NCI-H345 treated with DMSO at 0.1 percent for 48 hours (cell line): ENCODE results near the gene CBX7.

Source experiments
- DNase-seq: peaks from one replicate; lab custom pipeline; 2025; ENCODE audit not compliant: unreplicated experiment; lab: John Stamatoyannopoulos, UW

The CBX7 gene

DNA sequence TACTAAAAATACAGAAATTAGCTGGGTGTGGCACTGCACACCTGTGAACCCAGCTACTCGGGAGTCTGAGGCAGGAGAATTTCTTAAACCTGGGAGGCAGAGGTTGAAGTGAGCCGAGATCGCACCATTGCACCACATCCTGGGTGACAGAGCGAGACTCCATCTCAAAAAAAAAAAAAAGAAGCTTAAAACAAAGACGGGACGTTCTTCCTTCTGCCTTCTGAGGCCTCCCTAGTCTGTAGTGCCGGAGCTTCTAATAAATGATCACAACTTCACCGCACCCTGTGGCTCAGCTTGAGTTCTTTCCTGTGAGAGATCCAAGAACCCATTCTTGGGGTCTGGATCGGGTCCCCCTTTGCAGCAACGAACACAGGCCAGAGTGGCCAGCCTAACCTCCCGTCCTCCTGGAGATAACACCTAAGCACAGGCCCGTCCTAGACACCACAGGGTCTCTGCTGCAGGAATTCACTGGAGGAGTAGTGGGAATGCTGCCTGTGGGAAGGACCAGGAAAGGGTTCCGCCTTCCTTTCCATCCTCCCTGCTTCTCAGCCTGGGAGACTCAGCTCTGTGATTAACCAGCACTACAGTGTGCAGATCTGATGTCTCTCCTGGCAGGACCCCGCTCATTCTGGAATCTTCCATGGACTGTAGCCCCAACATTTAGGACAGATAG is 57.6 kb downstream of the CBX7 start:
- DNase-seq: no peak

- DNase-seq: no peak
Measured at GRCh38 chr22:39092111-39092862, 60.2 kb downstream of the CBX7 start.

DNA sequence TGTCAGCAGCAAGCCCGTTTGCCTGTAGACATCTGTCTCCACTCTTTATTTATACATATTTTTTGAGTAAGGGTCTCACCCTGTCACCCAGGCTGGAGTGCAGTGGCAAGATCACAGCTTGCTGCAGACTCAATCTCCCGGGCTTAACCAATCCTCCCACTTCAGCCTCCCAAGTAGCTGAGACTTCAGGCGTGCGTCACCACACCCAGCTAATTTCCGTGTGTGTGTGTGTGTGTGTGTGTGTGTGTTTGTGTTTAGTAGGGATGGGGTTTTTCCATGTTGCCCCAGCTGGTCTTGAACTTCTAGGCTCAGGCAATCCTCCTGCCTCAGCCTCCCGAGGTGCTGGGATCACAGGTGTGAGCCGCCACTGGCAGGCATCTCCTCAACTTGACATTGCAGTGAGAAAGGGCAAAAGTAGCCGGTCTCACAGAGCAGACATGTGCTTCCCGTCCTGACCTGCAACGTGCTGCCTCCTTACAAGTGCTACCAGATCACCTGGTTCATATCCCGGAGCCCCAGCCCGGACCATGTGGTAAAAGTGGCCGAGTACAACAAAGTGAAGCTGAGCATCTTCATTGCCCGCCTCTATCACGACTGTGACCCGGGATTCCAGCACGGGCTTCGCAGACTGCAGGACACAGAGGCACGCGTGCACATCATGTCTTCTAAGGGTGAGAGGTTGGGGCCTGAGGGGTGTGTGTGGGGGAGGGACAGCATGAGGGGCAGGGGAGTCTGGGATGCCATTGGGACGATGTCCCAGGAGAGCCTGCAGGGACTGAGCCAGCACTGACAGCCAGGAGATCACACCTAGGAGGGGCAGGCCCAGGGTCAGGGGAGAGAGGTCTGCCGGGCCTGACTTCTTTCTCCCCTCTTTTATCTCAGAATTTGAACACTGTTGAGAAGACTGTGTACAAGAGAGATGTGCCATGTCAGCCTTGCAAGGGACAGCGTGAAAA is 61.1 kb downstream of the CBX7 start:
- DNase-seq: no peak

GRCh38 chr22:39090426-39091064 is 61.9 kb downstream of the CBX7 start:
- DNase-seq: no peak

DNA sequence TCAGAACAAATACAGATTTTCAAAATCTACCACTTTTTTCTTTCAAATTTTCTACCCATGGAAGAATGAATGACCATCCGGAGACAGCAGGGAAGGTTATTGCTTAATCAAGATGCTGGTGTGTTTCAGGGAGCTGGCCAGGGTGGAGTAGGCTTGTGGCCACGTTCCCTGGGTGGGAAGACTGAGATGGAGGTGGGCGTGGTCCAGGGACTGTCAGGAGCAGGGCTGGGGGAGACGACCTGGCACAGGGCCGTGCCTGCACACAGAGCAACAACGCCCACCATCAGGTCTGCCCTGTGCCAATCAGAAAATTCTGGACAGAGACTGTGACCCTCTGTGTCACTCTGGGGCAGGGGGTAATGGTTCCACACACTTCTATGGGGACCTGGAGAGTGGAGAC is 62.6 kb downstream of the CBX7 start:
- no peak for DNase-seq

GRCh38 chr22:39088685-39089032 is 63.8 kb downstream of the CBX7 start:
- DNase-seq: no peak

DNA sequence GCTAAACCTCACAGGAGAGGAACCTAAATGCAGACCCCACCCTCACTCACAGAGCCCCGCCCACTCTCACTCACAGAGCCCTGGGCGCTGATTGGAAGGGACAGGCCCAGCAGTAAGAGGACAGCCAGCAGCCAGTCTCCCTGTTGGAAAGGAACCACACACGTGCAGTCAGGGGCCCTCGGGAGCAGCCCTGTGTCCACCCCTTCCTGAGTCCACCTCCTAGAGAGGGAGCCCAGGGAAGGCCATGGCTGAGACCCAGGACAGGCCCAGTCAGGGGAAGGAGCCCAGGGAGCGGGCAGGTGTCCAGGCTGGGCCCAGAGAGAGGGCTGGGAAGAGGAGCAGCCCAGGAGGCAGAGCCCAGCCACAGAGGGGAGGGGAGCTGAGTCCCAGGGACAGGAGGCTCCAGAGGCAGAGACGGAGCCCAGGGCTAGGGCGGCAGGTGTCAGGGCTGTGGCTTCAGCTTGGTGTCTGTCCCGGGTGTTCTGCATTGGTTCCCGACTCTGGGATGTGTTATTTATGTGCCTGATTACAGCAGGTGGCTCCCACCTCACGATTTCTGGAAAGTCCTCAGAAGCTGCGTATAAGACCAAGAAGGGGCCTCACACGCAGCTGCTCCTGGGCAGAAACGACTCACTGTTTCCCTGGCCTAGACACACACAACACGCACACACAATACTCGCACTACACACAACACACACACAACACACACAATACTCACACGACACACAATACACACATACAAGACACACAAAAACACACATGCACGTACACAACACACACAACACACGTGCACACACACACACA is 64.4 kb downstream of the CBX7 start:
- DNase-seq: no peak

- no peak for DNase-seq
Measured at GRCh38 chr22:39087098-39087497, 65.4 kb downstream of the CBX7 start.

- no peak for DNase-seq
Measured at GRCh38 chr22:39084666-39085065, 67.8 kb downstream of the CBX7 start.

- no peak for DNase-seq
Measured at GRCh38 chr22:39083212-39084165, 69.0 kb downstream of the CBX7 start.

GRCh38 chr22:39081598-39081997 is 70.9 kb downstream of the CBX7 start:
- DNase-seq: no peak

DNA sequence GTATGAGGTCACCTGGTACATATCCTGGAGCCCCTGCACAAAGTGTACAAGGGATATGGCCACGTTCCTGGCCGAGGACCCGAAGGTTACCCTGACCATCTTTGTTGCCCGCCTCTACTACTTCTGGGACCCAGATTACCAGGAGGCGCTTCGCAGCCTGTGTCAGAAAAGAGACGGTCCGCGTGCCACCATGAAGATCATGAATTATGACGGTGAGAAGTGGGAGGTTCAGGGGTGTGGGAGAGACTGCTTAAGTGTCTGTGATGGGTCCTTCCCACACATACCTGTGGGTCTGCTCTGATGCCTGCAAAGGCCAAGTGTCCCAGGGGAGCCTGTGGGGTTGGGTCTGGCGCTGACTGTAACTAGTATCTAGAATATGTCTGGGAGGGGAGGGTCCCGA is 71.5 kb downstream of the CBX7 start:
- no peak for DNase-seq
